ENCODE results near the gene MAGEA8.
"Not testable (repeated sequence)": the region's sequence is repeated elsewhere in the genome, so short reads cannot be mapped to it uniquely, and the experiment has no call there.

The MAGEA8 gene

DNA sequence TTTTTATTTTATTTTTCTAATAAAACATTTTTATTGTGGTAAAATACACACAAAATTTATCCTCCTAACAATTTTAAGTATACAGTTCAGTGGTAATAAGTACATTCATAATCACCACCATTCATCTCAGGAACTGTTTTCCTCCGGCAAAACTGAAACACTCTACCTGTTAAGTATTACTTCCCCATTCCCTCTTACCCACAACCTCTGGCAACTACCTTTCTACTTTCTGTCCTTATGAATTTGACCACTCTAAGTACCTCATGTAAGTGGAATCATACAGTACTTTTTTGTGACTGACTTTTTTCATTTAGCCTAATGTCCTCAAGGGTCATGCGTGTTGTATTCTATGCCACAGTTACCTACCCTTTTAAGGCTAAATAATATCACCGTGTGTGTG lies 27.3 kb downstream of the MAGEA8 start:
- no peak for DNase-seq

DNA sequence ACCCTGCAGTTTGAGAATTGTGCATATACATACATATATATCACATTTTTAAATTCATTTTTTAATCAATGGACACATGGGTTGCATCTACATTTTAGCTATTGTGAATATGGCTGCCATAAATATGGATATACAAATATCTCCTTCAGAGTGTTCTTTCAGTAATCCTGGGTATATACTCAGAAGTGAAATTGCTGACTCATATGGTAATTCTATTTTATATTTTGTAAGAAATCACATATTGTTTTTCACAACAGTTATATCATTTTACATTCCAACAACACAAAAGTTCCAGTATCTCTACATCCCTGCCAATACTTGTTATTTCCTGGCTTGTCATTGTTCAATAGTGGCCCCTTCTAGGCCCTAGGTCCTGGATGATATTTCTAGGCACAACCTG lies 27.7 kb downstream of the MAGEA8 start:
- DNase-seq: no peak

- DNase-seq: no peak
Observed at GRCh38 chrX:149909324-149910177, 28.6 kb downstream of the MAGEA8 start.

- DNase-seq: no peak
Observed at GRCh38 chrX:149910178-149910695, 29.3 kb downstream of the MAGEA8 start.

- no peak for DNase-seq
Observed at GRCh38 chrX:149916745-149917392, 35.9 kb downstream of the MAGEA8 start.

DNA sequence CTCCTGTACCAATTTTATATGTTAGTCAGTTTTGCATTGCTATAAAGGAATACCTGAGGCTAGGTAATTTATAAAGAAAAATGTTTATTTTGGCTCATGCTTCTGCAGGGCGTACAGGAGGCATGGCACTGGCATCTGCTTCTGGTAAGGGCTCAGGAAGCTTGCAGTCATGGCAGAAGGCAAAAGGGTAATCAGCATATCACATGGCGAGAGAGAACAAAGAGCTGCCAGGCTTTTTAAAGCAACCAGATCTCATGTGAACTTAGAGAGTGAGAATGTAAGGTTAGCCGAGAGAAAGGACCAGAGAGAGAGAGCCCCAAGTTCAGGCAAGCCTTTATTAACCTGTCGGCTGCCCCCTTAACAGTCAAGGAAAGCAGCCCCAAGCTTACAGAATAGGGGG lies 42.9 kb downstream of the MAGEA8 start:
- DNase-seq: not testable (repeated sequence)

DNA sequence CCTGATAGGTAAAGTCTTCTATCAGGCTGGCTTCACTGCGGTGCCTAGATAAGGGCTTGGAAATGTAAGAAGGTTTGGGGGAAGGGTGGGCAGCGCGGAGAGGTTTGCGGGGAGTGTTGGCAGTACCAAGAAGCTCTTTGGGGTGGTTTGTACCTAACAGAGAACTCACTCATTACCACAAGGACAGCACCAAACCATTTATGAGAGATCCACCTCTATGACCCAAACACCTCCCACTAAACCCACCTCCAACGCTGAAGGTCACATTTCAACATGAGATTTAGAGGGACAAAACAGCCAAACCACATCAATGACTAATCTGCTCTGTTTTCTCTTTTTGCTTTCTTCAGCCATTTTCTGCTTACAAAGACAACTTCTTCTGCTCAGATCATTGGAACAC lies 43.5 kb downstream of the MAGEA8 start:
- DNase-seq: not testable (repeated sequence)

DNA sequence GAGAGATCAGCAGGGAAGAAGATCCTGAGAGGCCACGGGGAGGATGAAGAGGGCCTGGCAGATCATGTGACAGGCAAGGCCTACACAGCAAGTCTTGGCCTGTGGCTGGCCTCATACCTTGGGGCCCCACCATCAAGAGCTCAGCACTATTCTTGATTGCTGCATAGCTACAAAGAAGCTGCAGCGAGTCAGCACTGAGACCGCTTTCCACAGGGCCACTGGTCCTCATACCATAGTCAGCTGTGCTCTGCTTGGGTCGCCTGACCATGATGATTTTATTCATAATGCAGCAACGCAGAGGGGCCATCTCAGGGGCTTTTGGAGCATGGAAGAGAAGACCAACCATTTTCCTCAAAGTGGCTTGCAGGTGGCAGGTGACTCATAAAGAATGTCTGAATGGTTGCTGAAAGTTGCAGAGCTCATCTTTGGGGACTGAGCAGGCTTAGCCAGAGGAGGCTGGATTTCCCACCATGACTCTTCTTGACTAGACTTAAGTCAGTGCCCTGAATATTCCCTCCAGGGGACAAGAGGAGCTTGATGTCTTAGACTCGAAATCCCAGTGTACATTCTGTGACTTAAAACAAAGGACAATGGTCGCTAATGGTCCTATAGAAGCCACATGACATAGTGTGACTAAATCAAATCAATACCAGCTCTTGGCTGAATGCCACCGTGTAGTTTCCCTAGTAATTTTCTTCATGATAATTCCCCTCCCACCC lies 46.4 kb downstream of the MAGEA8 start:
- not testable (repeated sequence) for DNase-seq

GRCh38 chrX:149927964-149928258 lies 46.9 kb downstream of the MAGEA8 start:
- DNase-seq: not testable (repeated sequence)

GRCh38 chrX:149928635-149929034 lies 47.7 kb downstream of the MAGEA8 start:
- not testable (repeated sequence) for DNase-seq

GRCh38 chrX:149929400-149929799 lies 48.4 kb downstream of the MAGEA8 start, which contains the start of gene HSFX4:
TSS of gene HSFX4 (plus strand) at chrX:149929573. CDS start at chrX:149929645, 72 bp downstream.
- not testable (repeated sequence) for DNase-seq

- not testable (repeated sequence) for DNase-seq
Observed at GRCh38 chrX:149931355-149931754, 50.4 kb downstream of the MAGEA8 start.

GRCh38 chrX:149932150-149932549 lies 51.2 kb downstream of the MAGEA8 start:
- not testable (repeated sequence) for DNase-seq

DNA sequence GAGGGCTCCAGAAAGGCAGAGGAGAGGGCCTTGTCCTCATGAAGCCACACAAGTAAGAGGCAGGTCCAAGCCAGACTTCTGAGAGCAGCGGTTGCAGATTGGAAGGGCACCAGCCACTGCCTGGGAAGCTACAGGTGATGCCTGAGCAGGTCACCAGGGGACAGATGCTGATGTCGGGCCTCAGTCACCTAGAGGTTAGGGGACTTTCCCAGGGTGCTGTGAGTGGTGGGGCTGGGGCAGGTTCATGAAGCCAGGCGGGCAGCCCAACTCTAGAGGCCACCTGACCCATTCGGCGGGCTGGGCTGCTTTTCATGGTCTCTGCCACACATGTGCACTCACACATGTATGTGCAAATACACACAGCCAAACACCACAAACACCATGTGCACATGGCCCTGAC lies 52.0 kb downstream of the MAGEA8 start:
- DNase-seq: not testable (repeated sequence)

GRCh38 chrX:149933547-149933946 lies 52.6 kb downstream of the MAGEA8 start:
- DNase-seq: not testable (repeated sequence)
